Activated T-helper 17 cell treated with anti-CD3 and anti-CD28 coated beads, Interleukin-2, amount 50 U/mL, for 72 hours (primary cell): ENCODE data around the gene DRAM1. TPM values are rescaled to one million over a fixed set of nuclear protein-coding genes. Genes with fewer than 3 reads are reported as not detected.

ENCODE experiments used
- ATAC-seq: fragments of 150-1000 bp; cut with Tn5 transposase; replicated peaks from 2 replicates; pipeline ENCODE4 v1.10.0; 2021; ENCODE audit warnings: mild to moderate bottlenecking, moderate library complexity
- H3K27ac Mint-ChIP-seq: one replicate; pipeline ENCODE4 v1.8.0; 2022; ENCODE audit warnings: mixed read lengths
- H3K27me3 Mint-ChIP-seq: one replicate; pipeline ENCODE4 v1.8.0; 2022; ENCODE audit warnings: mixed read lengths
- H3K36me3 Mint-ChIP-seq: one replicate; pipeline ENCODE4 v1.8.0; 2022; ENCODE audit warnings: low read depth, mild to moderate bottlenecking, mixed read lengths
- H3K4me1 Mint-ChIP-seq: one replicate; pipeline ENCODE4 v1.8.0; 2022; ENCODE audit warnings: mixed read lengths
- H3K4me3 Mint-ChIP-seq: one replicate; pipeline ENCODE4 v1.8.0; 2022; ENCODE audit warnings: mild to moderate bottlenecking, mixed read lengths
- H3K9me3 Mint-ChIP-seq: one replicate; pipeline ENCODE4 v1.8.0; 2022; ENCODE audit warnings: mixed read lengths
- total RNA-seq, 2 donors: library from RNA; stranded (reverse); gene quantifications; one replicate each; pipeline ENCODE4 v1.2.3, GENCODE V29; 2022

DRAM1 gene
- total RNA-seq, 2 donors from 2014 or later = 6.0 to 7.0 TPM

DNA sequence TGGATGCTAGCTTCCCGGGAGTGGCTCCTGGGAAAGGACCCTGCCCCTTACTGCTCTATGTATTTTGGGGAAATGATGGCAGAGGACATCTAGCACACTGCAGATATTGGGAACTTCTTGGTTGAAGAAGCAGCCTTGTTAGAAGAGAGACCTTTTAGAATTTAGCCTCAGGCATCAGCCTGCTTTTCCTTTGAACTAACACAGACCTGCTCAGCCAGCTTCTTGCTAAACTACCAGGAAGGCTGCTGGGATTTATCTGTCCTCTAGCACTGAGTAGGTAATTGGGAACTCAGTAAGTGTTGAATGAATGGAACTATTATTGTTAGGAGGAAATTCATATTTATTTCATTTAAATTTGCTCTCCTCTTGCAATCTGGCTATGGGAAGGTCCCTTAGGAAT is 77.3 kb downstream of the DRAM1 start:
- Mint-ChIP-seq H3K4me3 (no peak overlapping the region), H3K36me3 (no peaks in the 10 kb centered on the region), H3K9me3 (peaks cover 3% of the 10 kb centered on the region), H3K27me3 (no peaks in the 10 kb centered on the region), H3K27ac (no peak overlapping the region), H3K4me1 (no peaks in the 10 kb centered on the region)
- ATAC-seq = no peak

DNA sequence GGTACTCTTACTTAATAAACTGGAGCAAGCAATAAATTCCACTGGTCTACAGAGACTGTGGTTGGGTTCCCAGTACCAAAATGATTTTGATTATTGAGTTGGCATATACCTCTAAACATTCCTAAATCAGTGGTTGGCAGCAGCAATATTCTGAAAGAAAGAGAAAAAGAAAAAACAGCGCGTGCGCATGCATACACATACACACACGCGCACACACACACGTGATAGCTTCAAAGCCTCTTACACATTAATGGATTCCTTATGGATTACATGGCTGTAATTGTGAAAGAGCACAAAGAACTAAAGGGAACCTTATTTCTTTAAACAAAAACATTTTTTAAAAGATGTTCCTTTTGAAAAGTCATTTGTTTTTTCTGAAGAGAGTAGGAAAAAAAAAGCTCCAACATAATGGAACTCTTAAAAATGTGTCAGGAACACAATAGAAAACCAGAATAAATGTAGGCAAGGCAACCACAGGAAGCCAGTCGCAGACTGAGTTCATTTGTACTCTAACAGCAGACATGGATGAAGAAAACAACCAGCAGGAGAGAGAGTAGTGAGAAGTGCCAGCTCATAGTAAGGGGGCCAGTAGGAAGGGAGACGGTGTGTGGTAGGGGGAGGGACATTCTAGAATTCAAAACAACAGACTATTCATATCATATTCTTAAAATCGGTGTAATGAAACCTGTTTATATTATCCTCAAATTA is 80.0 kb downstream of the DRAM1 start:
- H3K27me3 Mint-ChIP-seq = no peaks in the 10 kb centered on the region
- peaks cover 12% of the 10 kb centered on the region for H3K9me3 Mint-ChIP-seq
- no peak overlapping the region for H3K4me3 Mint-ChIP-seq
- H3K4me1 Mint-ChIP-seq = no peaks in the 10 kb centered on the region
- no peak for ATAC-seq
- no peaks in the 10 kb centered on the region for H3K36me3 Mint-ChIP-seq
- H3K27ac Mint-ChIP-seq = no peak overlapping the region

DNA sequence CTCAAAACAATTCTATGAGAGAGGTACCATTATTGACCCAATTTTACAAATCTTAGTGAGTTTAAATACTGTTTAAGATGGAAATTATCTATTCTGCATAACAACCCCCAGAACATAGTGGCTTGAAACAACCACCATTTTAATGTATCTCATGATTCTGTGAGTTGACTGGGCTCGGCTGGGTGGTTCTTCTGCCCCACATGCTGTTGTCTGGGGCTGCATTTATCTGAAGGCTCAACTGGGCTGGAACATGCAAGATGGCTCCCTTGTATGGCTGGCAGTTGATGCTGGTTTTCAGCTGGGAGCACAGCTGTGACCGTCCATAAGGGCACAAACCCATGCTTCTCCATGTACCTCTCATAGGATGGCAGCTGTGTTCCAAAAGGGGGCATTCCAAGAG is 82.2 kb downstream of the DRAM1 start:
- ATAC-seq = no peak
- no peaks in the 10 kb centered on the region for H3K36me3 Mint-ChIP-seq
- H3K27ac Mint-ChIP-seq = no peak overlapping the region
- no peak overlapping the region for H3K4me3 Mint-ChIP-seq
- peaks cover 12% of the 10 kb centered on the region for H3K9me3 Mint-ChIP-seq
- H3K27me3 Mint-ChIP-seq = no peaks in the 10 kb centered on the region
- no peaks in the 10 kb centered on the region for H3K4me1 Mint-ChIP-seq

DNA sequence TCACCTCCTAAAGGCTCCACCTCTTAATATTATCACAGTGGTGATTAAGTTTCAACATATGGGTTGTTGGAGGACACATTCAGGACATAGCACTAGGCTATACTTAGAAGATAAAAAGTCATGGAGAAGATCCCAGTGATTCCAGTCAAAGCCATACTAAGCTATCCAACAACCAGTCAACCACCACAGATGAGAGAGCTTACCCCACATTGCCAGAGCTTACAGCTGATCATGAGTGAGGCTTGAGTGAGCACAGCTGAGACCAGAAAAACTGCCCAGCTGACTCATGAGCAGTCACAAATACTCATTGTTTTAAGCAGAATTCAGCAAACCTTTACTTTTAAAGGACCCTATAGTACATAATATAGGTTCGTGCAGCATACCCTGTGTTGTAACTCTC is 85.1 kb downstream of the DRAM1 start:
- H3K27ac Mint-ChIP-seq = no peak overlapping the region
- peaks cover 12% of the 10 kb centered on the region for H3K9me3 Mint-ChIP-seq
- no peaks in the 10 kb centered on the region for H3K36me3 Mint-ChIP-seq
- no peak overlapping the region for H3K4me3 Mint-ChIP-seq
- no peaks in the 10 kb centered on the region for H3K4me1 Mint-ChIP-seq
- no peak for ATAC-seq
- no peaks in the 10 kb centered on the region for H3K27me3 Mint-ChIP-seq

DNA sequence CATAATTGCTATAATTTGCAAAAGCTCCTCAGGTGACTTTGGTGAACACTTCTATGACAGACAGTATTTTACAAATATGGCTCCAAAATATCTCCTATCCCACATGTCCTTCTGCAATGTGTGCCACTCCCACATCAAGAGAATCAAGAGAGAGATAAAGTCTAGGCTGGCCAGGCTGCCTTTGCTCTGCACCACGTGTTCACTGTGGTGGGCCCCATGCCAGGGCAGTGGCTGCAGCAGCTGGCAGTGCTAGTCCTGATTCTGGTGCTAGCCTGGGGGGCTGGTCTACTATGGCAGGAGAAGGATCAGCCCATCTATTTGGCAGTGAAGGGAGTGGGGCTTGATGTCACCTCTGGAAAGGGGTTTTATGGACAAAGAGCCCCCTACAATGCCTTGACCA is 86.3 kb downstream of the DRAM1 start:
- Mint-ChIP-seq H3K4me1 (no peaks in the 10 kb centered on the region), H3K9me3 (peaks cover 12% of the 10 kb centered on the region), H3K27ac (no peak overlapping the region), H3K4me3 (no peak overlapping the region), H3K36me3 (no peaks in the 10 kb centered on the region), H3K27me3 (no peaks in the 10 kb centered on the region)
- ATAC-seq = no peak

DNA sequence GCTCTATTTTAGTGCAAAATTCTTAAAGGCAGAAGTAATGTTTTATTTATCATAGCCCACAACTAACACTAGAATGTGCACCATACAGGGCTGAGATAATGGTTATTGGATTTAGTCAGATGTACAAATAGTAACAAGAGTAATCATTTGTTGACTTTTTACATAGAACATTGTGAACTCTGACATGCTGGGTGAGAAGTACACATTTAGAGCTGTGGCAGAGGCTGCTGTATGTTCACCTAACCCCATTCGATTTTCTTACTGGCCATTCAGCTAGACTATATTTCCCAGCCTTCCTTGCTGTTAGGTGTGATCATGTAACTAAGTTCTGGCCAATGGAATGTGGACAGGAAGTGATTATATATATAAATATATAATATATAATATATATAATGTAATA is 89.1 kb downstream of the DRAM1 start:
- Mint-ChIP-seq H3K4me3 (no peak overlapping the region), H3K27ac (no peak overlapping the region), H3K9me3 (no peaks in the 10 kb centered on the region), H3K27me3 (no peaks in the 10 kb centered on the region), H3K36me3 (no peaks in the 10 kb centered on the region), H3K4me1 (no peaks in the 10 kb centered on the region)
- no peak for ATAC-seq

DNA sequence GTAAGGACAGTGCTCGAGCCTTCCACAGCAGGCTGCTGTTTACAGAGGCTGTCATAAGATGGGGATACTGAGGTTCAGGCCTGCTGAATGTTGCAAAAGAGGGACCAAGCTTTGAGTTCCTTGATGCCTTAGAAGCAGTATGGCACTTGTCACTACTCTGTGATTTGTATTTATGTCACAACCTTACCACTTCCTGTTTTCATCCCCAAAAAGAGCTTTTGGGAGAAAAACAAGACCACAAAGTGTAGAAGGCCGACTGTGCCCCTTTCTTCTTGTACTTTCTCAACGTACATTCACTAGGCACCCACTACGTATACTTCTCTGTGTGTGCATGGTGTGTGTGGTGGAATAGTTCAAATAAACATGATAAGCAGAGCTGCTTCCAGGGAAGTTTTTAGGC is 90.1 kb downstream of the DRAM1 start:
- Mint-ChIP-seq H3K9me3 (no peaks in the 10 kb centered on the region), H3K36me3 (no peaks in the 10 kb centered on the region), H3K27ac (no peak overlapping the region), H3K4me1 (no peaks in the 10 kb centered on the region), H3K27me3 (no peaks in the 10 kb centered on the region), H3K4me3 (no peak overlapping the region)
- no peak for ATAC-seq

DNA sequence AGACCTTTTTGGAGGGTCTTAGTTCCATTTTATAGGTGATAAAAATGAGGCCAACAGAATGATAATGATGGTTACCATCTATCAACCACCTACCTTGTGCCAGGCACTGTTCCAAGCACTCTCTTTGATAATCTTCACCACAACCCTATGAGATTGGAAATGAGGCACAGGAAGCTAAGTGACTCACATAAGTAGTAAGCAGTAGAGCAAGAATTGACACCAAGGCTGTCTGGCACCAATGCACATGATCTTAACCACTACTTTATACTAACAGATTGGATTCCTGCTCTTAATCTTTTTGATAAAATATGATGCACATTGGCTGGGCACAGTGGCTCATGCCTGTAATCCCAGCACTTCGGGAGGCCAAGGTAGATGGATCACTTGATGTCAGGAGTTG is 91.4 kb downstream of the DRAM1 start:
- ATAC-seq = no peak
- Mint-ChIP-seq H3K27me3 (no peaks in the 10 kb centered on the region), H3K9me3 (no peaks in the 10 kb centered on the region)

More for the DNA sequence above, 91.4 kb downstream of the DRAM1 start:
- Mint-ChIP-seq H3K4me1 (no peaks in the 10 kb centered on the region), H3K36me3 (no peaks in the 10 kb centered on the region), H3K27ac (no peak overlapping the region), H3K4me3 (no peak overlapping the region)

Other genes with a start within 250 kb of the DRAM1 start
- 10 to 100 TPM in 1 of 2 donors, 1 to 10 TPM in 1; 3.4 to 16.0 TPM for gene CHPT1, start 179.9 kb upstream of the DRAM1 start, total RNA-seq
- under 1 TPM; 0.30 to 0.42 TPM for gene SYCP3, start 138.1 kb upstream of the DRAM1 start, total RNA-seq
- 10 to 100 TPM; 29.8 to 41.1 TPM for gene GNPTAB, start 46.6 kb upstream of the DRAM1 start, total RNA-seq
- gene WASHC3, start 184.4 kb downstream of the DRAM1 start, total RNA-seq = 10 to 100 TPM; 39.9 to 40.6 TPM
- gene NUP37, start 242.5 kb downstream of the DRAM1 start, total RNA-seq = 10 to 100 TPM; 63.6 to 80.7 TPM
- 10 to 100 TPM; 23.7 to 35.2 TPM for gene PARPBP, start 242.6 kb downstream of the DRAM1 start, total RNA-seq